IPS DF 6.9 (cell line): Measurements from ENCODE around the gene STX1B.

ENCODE experiments used
- DNase-seq: peaks from one replicate; pipeline ENCODE4 v3.0.0-alpha.2; 2013; ENCODE audit warnings: low read depth, low spot score
- H3K27ac ChIP-seq: one replicate; pipeline ENCODE4 v1.5.1; 2013; ENCODE audit warnings: low read length, control low read depth
- H3K27me3 ChIP-seq: 2 replicates; pipeline ENCODE4 v1.6.1; 2013; ENCODE audit warnings: mild to moderate bottlenecking, low read length; ENCODE audit not compliant: control insufficient read depth, insufficient read depth
- H3K36me3 ChIP-seq: 2 replicates; pipeline ENCODE4 v1.6.1; 2013; ENCODE audit warnings: low read length; ENCODE audit not compliant: control insufficient read depth, insufficient read depth
- H3K4me1 ChIP-seq: 2 replicates; pipeline ENCODE4 v1.6.1; 2013; ENCODE audit warnings: low read length; ENCODE audit not compliant: control insufficient read depth, insufficient read depth
- H3K4me3 ChIP-seq: 2 replicates; pipeline ENCODE4 v1.5.1; 2013; ENCODE audit warnings: mild to moderate bottlenecking, low read length
- H3K9me3 ChIP-seq: 2 replicates; pipeline ENCODE4 v1.6.1; 2013; ENCODE audit warnings: low read length, inconsistent platforms; ENCODE audit not compliant: control insufficient read depth, insufficient read depth
- WGBS: extraction: QIAGEN DNeasy Blood & Tissue Kit; methylation state at CpG from one replicate; pipeline ENCODE4 v1.1.7; 2013; ENCODE audit warnings: mixed read lengths, missing lambda C conversion rate; ENCODE audit not compliant: insufficient read length, insufficient coverage; 5-methylcytosine and 5-hydroxymethylcytosine counted together

The STX1B gene

DNA sequence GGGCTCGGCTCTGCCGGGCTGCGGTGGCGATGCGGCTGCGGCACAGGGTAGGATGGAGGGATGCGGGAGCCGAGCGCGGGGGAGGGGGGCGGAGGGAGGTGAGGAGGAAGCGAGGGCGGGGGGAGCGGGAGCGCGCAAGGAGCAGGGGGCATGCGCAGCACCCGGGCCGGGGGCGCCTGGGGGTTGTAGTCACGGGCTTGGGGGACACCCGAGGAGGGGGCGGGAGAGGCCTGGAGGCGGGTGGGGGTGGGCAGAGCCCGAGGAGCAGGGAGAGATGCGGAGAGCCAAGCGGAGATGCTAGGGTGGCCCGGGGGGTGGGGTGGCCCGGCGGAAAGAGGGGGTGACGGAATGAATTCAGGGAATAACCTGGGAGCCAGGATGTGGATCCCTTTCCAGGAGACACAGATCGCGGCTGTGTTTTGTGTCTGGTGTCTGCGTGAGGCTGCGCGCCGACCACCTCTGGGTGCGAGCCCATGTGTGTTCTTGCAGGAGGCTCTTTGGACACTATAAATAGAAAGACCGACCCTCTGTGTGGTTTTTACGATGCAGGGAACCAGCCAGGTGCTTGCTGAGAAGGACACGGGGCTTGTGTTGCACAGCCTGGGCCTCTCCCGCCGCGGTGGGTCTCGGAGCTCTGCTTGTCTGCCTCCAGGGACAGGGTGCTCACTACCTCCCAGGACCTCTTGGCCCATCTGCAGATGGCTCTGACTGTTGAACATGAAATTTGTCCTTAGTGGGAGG is at the start of gene STX1B:
Gene STX1B (minus strand): TSS at position 54 of the 741 bp plus-strand sequence. CDS start 242 bp downstream, outside the sequence.
- no CpG with 5 or more reads among the region's 45 CpGs for WGBS
- DNase-seq, result no peak
- Histone ChIP-seq H3K36me3 (no peaks in the 10 kb centered on the region), H3K9me3 (no peaks in the 10 kb centered on the region), H3K27me3 (no peaks in the 10 kb centered on the region), H3K4me3 (peak within 1 kb of the TSS; percentile 61), H3K27ac (no peak within 1 kb of the TSS), H3K4me1 (no peaks in the 10 kb centered on the region)

DNA sequence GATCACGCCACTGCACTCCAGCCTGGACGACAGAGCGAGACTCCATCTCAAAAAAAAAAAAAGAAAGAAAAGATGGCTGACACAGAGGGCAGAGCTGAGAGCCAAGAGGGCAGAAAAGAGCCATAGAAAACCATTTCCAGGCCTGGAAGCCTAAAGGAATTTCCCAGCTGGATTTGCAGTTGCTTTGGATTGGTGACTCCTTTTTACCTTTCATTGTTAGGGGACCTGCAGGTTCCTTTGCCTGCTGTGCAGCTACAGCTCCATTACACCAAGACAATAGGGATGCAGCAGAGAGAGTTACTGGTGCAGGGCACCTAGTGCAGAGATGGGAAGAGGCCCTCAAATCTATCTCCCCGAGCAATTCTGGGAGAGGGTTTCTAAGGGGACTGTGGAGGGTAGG is 45.2 kb upstream of the STX1B start:
- H3K27ac ChIP-seq, result no peak overlapping the region
- DNase-seq, result no peak

DNA sequence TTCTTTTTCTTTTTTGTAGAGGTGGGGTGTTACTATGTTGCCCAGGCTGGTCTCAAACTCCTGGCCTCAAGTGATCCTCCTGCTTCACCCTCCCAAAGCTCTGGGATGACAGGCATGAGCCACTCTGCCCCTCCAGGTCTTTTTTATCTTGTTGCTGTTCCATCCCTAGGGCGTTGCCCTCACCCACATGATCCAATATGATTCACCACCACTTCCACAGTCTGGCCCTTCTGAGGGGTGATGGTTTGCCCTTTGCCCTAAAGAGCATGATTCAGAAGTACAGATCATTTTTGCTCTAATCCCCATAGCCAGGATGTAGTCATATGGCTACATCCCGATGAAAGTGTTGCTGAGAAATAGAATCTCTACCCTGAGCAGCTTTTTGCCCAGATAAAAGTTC is 41.7 kb upstream of the STX1B start:
- Histone ChIP-seq H3K9me3 (no peaks in the 10 kb centered on the region), H3K36me3 (no peaks in the 10 kb centered on the region), H3K4me3 (no peak overlapping the region), H3K27me3 (no peaks in the 10 kb centered on the region), H3K4me1 (no peaks in the 10 kb centered on the region), H3K27ac (no peak overlapping the region)
- WGBS, result no CpG with 5 or more reads among the region's 2 CpGs
- no peak for DNase-seq

More for the DNA sequence above, 45.2 kb upstream of the STX1B start:
- WGBS, result no CpG with 5 or more reads among the region's 4 CpGs
- Histone ChIP-seq H3K36me3 (no peaks in the 10 kb centered on the region), H3K4me3 (no peak overlapping the region), H3K27me3 (no peaks in the 10 kb centered on the region), H3K9me3 (no peaks in the 10 kb centered on the region), H3K4me1 (no peaks in the 10 kb centered on the region)

DNA sequence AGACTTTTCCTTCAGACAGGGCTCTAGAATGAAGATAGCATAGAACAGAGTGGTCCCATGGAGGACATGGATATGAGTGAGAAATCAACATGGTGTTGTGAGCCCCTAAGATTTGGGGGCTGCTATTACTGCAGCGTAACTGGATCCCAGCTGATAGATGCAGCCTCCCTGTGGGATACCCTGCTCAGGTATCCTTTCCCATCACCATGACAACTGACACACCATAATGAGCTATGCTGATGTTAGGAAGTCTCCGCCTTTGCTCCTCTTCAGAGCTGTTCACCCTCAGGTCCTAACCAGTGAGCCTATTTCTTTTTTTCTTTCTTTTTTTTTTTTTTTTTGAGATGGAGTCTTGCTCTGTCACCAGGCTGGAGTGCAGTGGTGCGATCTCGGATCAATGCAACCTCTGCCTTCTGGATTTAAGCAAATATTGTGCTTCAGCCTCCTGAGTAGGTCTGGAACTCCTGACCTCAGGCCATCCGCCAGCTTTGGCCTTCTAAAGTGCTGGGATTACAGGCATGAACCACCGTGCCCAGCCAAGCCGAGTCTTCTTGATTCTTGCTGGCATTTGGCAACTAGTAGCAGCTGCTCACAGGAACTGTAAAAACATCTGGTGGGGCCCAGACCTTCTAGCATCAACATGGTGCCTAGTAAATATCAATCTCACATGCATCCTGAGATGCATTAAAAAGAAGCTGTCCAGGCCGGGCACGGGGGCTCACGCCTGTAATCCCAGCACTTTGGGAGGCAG is 40.0 kb upstream of the STX1B start:
- no peaks in the 10 kb centered on the region for H3K9me3 ChIP-seq
- no peaks in the 10 kb centered on the region for H3K4me1 ChIP-seq
- WGBS, result no CpG with 5 or more reads among the region's 10 CpGs
- H3K36me3 ChIP-seq, result no peaks in the 10 kb centered on the region
- H3K27me3 ChIP-seq, result no peaks in the 10 kb centered on the region
- DNase-seq, result no peak
- H3K4me3 ChIP-seq, result no peak overlapping the region
- no peak overlapping the region for H3K27ac ChIP-seq

DNA sequence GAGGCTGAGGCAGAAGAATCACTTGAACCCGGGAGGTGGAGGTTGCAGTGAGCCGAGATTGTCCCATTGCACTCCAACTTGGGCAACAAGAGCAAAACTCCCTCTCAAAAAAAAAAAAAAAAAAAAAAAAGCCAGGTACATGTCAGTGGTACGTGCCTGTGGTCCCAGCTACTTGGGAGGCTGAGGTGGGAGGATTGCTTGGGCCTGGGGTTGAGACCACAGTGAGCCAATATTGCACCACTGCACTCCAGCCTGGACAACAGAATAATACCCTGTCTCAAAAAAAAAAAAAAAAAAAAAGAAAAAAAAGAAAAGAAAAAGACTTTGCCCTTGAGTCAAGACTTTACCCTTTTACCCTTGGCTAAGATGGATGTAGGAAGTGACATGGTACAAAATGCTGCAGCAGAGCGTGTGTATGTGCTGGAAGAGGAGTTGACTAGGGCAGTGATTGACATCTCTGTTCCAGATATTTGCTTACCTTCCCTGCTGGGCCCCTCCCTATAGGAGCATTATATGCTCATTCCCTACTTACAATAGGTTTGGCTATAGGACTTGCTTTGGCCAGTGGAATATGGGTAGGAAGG is 33.6 kb upstream of the STX1B start:
- peaks cover 3% of the 10 kb centered on the region for H3K36me3 ChIP-seq
- no peaks in the 10 kb centered on the region for H3K27me3 ChIP-seq
- H3K4me1 ChIP-seq, result no peaks in the 10 kb centered on the region
- H3K4me3 ChIP-seq, result no peak overlapping the region
- no peak overlapping the region for H3K27ac ChIP-seq
- H3K9me3 ChIP-seq, result no peaks in the 10 kb centered on the region
- WGBS, result no CpG with 5 or more reads among the region's 4 CpGs
- no peak for DNase-seq

DNA sequence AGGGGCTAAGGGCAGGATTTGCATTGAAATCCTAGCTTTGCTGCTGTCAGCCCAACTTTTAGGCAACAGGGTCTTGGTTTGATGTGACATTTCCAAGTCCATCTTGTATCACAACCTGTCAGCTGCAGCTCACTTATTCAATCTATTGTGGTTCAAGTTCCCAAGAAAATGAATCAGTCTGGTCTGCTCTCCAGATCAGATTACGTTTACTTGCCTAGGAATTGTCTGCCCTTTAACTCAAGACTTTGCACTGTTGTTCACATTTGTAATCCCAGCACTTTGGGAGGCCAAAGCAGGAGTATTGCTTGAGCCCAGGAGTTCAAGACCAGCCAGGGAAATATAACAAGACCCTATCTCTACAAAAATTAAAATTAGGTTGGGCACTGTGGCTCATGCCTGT is 32.9 kb upstream of the STX1B start:
- H3K4me3 ChIP-seq, result no peak overlapping the region
- H3K9me3 ChIP-seq, result no peaks in the 10 kb centered on the region
- DNase-seq, result no peak
- H3K27ac ChIP-seq, result no peak overlapping the region
- no peaks in the 10 kb centered on the region for H3K27me3 ChIP-seq
- no peaks in the 10 kb centered on the region for H3K4me1 ChIP-seq
- WGBS, result no CpG with 5 or more reads among the region's 1 CpG
- H3K36me3 ChIP-seq, result peaks cover 3% of the 10 kb centered on the region

DNA sequence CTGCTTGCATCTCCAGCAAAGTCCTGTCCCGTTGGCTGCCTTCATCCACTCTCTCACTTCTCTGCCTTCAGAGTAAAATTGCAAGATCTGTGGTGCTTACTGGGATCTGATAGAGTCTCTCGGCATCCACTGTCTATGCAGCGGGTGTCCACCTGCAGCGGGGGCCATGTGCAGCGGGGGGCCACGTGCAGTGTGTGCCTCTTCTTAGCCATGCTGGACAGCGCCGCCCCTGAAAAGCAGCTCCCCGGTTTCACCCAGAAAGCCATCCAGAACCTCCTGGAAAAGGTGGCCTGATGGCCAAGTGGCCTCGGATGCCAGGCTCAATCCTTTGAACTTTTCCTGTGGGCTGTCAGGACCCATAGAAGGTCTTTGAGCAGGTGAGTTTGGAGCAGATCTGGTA is 32.4 kb upstream of the STX1B start:
- Histone ChIP-seq H3K4me1 (no peaks in the 10 kb centered on the region), H3K27ac (no peak overlapping the region), H3K36me3 (peaks cover 3% of the 10 kb centered on the region), H3K4me3 (no peak overlapping the region), H3K9me3 (no peaks in the 10 kb centered on the region), H3K27me3 (no peaks in the 10 kb centered on the region)
- no CpG with 5 or more reads among the region's 10 CpGs for WGBS
- no peak for DNase-seq

DNA sequence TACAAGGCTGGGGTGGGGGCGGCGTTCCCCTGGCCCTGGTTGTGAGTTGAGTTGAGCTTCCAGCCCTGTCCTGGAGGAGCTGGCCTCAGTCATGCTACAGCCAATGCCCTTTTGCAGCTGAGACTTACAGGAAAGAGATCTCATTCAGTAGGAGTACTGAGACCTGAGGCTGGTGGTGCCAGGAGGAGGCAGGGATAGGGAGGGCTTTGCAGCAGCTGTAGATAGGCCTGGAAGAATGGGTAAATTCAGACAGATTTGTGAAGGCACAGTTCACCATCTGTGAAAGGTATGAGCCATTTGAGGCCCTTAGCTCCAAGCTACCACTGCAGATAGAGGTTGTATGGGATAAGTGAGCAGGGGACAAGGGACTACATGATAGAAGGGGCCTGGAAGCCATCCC is 28.6 kb upstream of the STX1B start:
- no peaks in the 10 kb centered on the region for H3K27me3 ChIP-seq
- H3K4me1 ChIP-seq, result peaks cover 3% of the 10 kb centered on the region; the same call in 1 of the 2 replicates
- H3K36me3 ChIP-seq, result peaks cover 3% of the 10 kb centered on the region
- H3K9me3 ChIP-seq, result no peaks in the 10 kb centered on the region
- WGBS, result no CpG with 5 or more reads among the region's 2 CpGs
- H3K4me3 ChIP-seq, result no peak overlapping the region
- H3K27ac ChIP-seq, result no peak overlapping the region
- no peak for DNase-seq

DNA sequence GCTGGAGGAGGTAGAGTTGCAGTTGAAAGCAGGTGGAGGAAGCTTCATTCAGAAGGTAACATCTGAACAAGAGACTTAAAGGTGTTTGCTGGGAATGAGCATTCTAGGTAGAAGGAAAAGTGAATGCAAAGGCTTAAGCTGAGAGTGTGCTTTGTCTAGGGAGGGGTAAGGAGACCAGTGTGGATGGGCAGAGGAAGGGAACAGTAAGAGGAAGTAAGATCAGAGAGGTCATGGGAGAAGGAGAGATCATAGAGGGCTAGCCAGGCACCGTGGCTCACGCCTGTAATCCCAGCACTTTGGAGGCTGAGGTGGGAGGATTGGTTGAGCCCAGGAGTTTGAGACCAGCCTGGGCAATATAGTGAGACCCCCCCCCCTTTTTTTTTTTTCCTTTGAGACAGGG is 26.3 kb upstream of the STX1B start:
- H3K36me3 ChIP-seq, result peaks cover 3% of the 10 kb centered on the region
- H3K4me1 ChIP-seq, result peaks cover 3% of the 10 kb centered on the region; the same call in 1 of the 2 replicates
- DNase-seq, result no peak
- H3K9me3 ChIP-seq, result no peaks in the 10 kb centered on the region
- H3K4me3 ChIP-seq, result no peak overlapping the region
- WGBS, result no CpG with 5 or more reads among the region's 2 CpGs
- H3K27me3 ChIP-seq, result no peaks in the 10 kb centered on the region
- H3K27ac ChIP-seq, result no peak overlapping the region

DNA sequence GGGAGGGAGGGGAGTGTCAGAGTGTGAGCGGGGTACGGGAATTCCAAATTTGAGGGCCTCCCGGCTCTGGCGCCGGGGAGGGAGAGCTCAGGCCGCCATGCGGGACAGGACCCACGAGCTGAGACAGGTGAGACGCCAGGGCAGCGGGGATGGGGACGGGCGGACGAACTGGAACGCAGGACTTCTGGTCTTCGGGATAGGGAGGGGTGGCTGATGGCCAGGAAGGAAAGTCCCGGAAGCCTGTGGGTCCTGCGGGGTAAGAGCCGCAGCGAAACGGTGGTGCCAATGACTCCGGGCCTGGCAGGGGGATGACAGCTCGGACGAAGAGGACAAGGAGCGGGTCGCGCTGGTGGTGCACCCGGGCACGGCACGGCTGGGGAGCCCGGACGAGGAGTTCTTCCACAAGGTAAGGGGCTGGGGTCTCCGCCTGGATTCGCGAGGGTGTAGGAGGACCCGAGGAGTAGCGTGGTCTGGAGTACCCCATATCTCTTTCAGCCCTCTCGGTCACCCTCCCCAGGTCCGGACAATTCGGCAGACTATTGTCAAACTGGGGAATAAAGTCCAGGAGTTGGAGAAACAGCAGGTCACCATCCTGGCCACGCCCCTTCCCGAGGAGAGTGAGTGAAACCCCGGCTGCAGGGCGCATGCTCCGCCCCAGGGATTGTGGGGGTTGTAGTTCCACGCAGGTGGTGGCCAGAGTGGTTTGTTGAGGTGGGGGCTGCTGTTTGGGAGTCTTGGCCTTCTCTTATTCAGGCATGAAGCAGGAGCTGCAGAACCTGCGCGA is 23.5 kb upstream of the STX1B start:
- no peaks in the 10 kb centered on the region for H3K36me3 ChIP-seq
- no peaks in the 10 kb centered on the region for H3K9me3 ChIP-seq
- WGBS, result no CpG with 5 or more reads among the region's 47 CpGs
- no peaks in the 10 kb centered on the region for H3K27me3 ChIP-seq
- H3K27ac ChIP-seq, result no peak overlapping the region
- peak overlapping the region; percentile 75 for H3K4me3 ChIP-seq
- H3K4me1 ChIP-seq, result peaks cover 3% of the 10 kb centered on the region; the same call in 1 of the 2 replicates
- no peak for DNase-seq
